ENCODE data around the gene EYS. TPM values are rescaled to one million over a fixed set of nuclear protein-coding genes. Genes with fewer than 3 reads are reported as not detected.

The EYS gene
- total RNA-seq, 1 experiment from 2014 or later = not detected

GRCh38 chr6:64520050-64520449, 1187.0 kb downstream of the EYS start:
- H3K4me1 Mint-ChIP-seq (ENCODE audit: low read depth, unreplicated experiment) = no peaks in the 10 kb centered on the region
- intact Hi-C loops (cut with micrococcal nuclease; ENCODE audit: unreplicated experiment) = no loop called here
- peaks cover 6% of the 10 kb centered on the region for H3K27me3 Mint-ChIP-seq (ENCODE audit: insufficient read depth, unreplicated experiment)
- ChIA-PET CTCF (no interaction called here), POLR2A (no interaction called here)
- no peak for DNase-seq
- no TSS peak for BruUV-seq (replicated peaks)
- H3K4me3 ChIP-seq (ENCODE audit: low read depth, low read length) = no peak overlapping the region
- H3K36me3 Mint-ChIP-seq (ENCODE audit: insufficient read depth, unreplicated experiment) = no peaks in the 10 kb centered on the region
- no peak for TF ChIP-seq CTCF (IDR thresholded peaks at IDR 0.05; ENCODE audit: insufficient read depth in 1 of 2, low read depth in 1 of 2, low read length in 1 of 2, severe bottlenecking in 1 of 2, unreplicated experiment in 1 of 2)
- no peak overlapping the region for H3K4me3 Mint-ChIP-seq (ENCODE audit: unreplicated experiment)
- H3K9me3 Mint-ChIP-seq (ENCODE audit: unreplicated experiment) = no peaks in the 10 kb centered on the region
- H3K4me1 ChIP-seq = no peaks in the 10 kb centered on the region
- no peaks in the 10 kb centered on the region for H3K27me3 ChIP-seq (replicated peaks; ENCODE audit: control insufficient read depth, insufficient read depth, low read length)
- no peaks in the 10 kb centered on the region for H3K36me3 ChIP-seq (ENCODE audit: control insufficient read depth, insufficient read depth, low read length)
- H3K9me3 ChIP-seq = no peaks in the 10 kb centered on the region
- H3K27ac Mint-ChIP-seq (ENCODE audit: unreplicated experiment) = no peak overlapping the region

GRCh38 chr6:64516393-64516792, 1190.6 kb downstream of the EYS start:
- no peak for DNase-seq
- Mint-ChIP-seq H3K4me1 (ENCODE audit: low read depth, unreplicated experiment) (no peaks in the 10 kb centered on the region), H3K27ac (ENCODE audit: unreplicated experiment) (no peak overlapping the region), H3K27me3 (ENCODE audit: insufficient read depth, unreplicated experiment) (peaks cover 12% of the 10 kb centered on the region), H3K36me3 (ENCODE audit: insufficient read depth, unreplicated experiment) (no peaks in the 10 kb centered on the region), H3K9me3 (ENCODE audit: unreplicated experiment) (no peaks in the 10 kb centered on the region), H3K4me3 (ENCODE audit: unreplicated experiment) (no peak overlapping the region)
- Histone ChIP-seq H3K4me3 (ENCODE audit: low read depth, low read length) (no peak overlapping the region), H3K27me3 (replicated peaks; ENCODE audit: control insufficient read depth, insufficient read depth, low read length) (no peaks in the 10 kb centered on the region), H3K4me1 (no peaks in the 10 kb centered on the region), H3K36me3 (ENCODE audit: control insufficient read depth, insufficient read depth, low read length) (no peaks in the 10 kb centered on the region), H3K9me3 (no peaks in the 10 kb centered on the region)
- intact Hi-C loops (cut with micrococcal nuclease; ENCODE audit: unreplicated experiment) = no loop called here
- BruUV-seq (replicated peaks) = no TSS peak
- ChIA-PET CTCF (no interaction called here), POLR2A (no interaction called here)
- TF ChIP-seq CTCF (IDR thresholded peaks at IDR 0.05; ENCODE audit: insufficient read depth in 1 of 2, low read depth in 1 of 2, low read length in 1 of 2, severe bottlenecking in 1 of 2, unreplicated experiment in 1 of 2) = no peak

- intact Hi-C loops (cut with micrococcal nuclease; ENCODE audit: unreplicated experiment) = loop anchor here (10.0 kb wide), 1 partner anchor 583 kb away; no protein-coding TSS in a partner anchor
- Histone ChIP-seq H3K4me3 (ENCODE audit: low read depth, low read length) (no peak overlapping the region), H3K27me3 (replicated peaks; ENCODE audit: control insufficient read depth, insufficient read depth, low read length) (no peaks in the 10 kb centered on the region), H3K4me1 (0 out of 2 replicates have a peak, but pooled peaks cover 4% of the 10 kb centered on the region), H3K36me3 (ENCODE audit: control insufficient read depth, insufficient read depth, low read length) (no peaks in the 10 kb centered on the region), H3K9me3 (no peaks in the 10 kb centered on the region)
- H3K27ac Mint-ChIP-seq (ENCODE audit: unreplicated experiment) = no peak overlapping the region
- ChIA-PET POLR2A (no interaction called here), CTCF (no interaction called here)
- BruUV-seq (replicated peaks) = no TSS peak
- no peaks in the 10 kb centered on the region for H3K4me1 Mint-ChIP-seq (ENCODE audit: low read depth, unreplicated experiment)
- TF ChIP-seq CTCF (IDR thresholded peaks at IDR 0.05; ENCODE audit: insufficient read depth in 1 of 2, low read depth in 1 of 2, low read length in 1 of 2, severe bottlenecking in 1 of 2, unreplicated experiment in 1 of 2) = no peak
- H3K27me3 Mint-ChIP-seq (ENCODE audit: insufficient read depth, unreplicated experiment) = peaks cover 4% of the 10 kb centered on the region
- H3K36me3 Mint-ChIP-seq (ENCODE audit: insufficient read depth, unreplicated experiment) = no peaks in the 10 kb centered on the region
- H3K9me3 Mint-ChIP-seq (ENCODE audit: unreplicated experiment) = no peaks in the 10 kb centered on the region
- no peak for DNase-seq
- H3K4me3 Mint-ChIP-seq (ENCODE audit: unreplicated experiment) = no peak overlapping the region
These were observed 1199.4 kb downstream of the EYS start for GRCh38 chr6:64507661-64508060.

All from Caco-2 (cell line).